ENCODE data around the gene ZMYM5. TPM values are rescaled to one million over a fixed set of nuclear protein-coding genes. Genes with fewer than 3 reads are reported as not detected.
A peak's percentile ranks its signal among the peaks of the same experiment; 100 is the strongest.
"Not testable (repeated sequence)": the region's sequence is repeated elsewhere in the genome, so short reads cannot be mapped to it uniquely, and the experiment has no call there.

ZMYM5 gene
- 4.8 and 5.4 TPM in 2 replicates for total RNA-seq (2014; rRNA removed; shearing (Covaris generic))
- 6.8 and 8.1 TPM in 2 replicates for polyA plus RNA-seq (2015; cell fraction: cytosol; rRNA removed)
- polyA plus RNA-seq (2015; cell fraction: nucleus; rRNA removed) = 8.9 and 13.0 TPM in 2 replicates

- peak; percentile 100 for DNase-seq (ENCODE audit: low read depth)
Measured at GRCh38 chr13:19863323-19864023, at the start of gene ZMYM5. TSS of gene ZMYM5 (minus strand) at chr13:19863649. CDS start at chr13:19852180, 11,469 bp downstream.

GRCh38 chr13:19910336-19911072, 47.1 kb upstream of the ZMYM5 start:
- peak; percentile 92 for DNase-seq (ENCODE audit: low read depth)

GRCh38 chr13:19908350-19908986, 45.0 kb upstream of the ZMYM5 start:
- no peak for DNase-seq (ENCODE audit: low read depth)

- not testable (repeated sequence) for DNase-seq (ENCODE audit: low read depth)
Measured at GRCh38 chr13:19905487-19906195, 42.2 kb upstream of the ZMYM5 start.

DNA sequence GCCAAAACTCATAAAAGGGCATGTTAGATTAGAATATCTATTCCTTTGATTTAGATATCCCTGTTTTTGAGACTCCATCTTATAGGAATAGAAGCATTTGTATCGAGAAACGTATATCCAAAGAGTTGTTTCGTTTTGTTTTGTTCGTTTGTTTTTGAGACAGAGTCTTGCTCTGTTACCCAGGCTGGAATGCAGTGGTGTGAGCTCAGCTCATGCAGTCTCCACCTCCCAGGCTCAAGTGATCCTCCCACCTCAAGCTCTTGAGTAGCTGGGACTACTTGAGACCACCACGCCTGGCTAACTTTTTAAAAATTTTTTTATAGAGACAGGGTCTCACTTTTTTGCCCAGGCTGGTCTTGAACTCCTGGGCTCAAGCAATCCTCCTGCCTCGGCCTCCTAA, 26.6 kb upstream of the ZMYM5 start:
- DNase-seq (ENCODE audit: low read depth) = no peak

DNA sequence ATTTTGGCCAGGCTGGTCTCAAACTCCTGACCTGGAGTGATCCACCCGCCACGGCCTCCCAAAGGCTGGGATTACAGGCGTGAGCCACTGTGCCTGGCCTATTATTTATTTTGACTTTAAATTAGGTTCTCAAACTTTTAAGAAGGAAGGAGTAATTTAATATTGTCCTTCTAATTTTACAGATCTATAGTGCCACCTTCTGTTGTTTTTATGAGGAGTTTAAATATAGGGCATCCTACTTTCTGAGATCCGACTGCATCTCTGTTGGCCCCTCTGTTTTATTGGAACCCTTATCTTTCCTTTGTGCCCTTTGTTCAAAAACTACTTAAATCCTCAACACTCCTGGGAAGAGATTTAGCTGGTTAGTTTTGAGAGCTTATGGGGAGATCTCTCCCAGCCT, 25.4 kb upstream of the ZMYM5 start:
- peak; percentile 34 for DNase-seq (ENCODE audit: low read depth)

DNA sequence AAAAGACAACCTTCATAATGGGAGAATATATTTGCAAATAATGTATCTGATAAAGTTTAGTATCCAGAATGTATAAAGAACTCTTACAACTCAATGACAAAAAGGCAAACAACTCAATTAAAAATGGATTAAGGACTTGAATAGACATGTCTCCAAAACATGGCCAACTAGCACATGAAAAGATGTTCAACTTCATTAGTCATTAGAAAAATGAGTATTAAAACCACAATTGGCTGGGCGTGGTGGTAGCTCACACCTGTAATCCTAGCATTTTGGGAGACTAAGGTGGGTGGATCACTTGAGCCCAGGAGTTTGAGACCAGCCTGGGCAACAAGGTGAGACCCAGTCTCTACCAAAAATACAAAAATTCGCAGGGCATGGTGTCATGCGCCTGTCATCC, 18.8 kb upstream of the ZMYM5 start:
- DNase-seq (ENCODE audit: low read depth) = no peak

DNA sequence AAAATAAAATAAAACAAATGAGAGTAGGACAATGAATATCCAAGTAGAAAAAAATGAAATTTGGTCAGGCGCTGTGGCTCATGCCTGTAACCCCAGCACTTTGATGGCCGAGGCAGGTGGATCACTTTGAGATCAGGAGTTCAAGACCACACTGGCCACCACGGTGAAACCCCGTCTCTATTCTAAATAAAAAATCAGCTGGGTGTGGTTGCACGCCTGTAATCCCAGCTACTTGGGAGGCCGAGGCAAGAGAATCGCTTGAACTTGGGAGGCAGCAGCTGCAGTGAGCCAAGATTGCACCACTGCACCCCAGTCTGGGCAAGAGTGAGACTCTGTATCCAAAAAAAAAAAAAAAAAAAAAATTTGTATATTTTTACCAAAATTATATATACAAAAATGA, 18.2 kb upstream of the ZMYM5 start:
- no peak for DNase-seq (ENCODE audit: low read depth)

- DNase-seq (ENCODE audit: low read depth) = no peak
Measured at GRCh38 chr13:19864746-19865309, 1.4 kb upstream of the ZMYM5 start.

DNA sequence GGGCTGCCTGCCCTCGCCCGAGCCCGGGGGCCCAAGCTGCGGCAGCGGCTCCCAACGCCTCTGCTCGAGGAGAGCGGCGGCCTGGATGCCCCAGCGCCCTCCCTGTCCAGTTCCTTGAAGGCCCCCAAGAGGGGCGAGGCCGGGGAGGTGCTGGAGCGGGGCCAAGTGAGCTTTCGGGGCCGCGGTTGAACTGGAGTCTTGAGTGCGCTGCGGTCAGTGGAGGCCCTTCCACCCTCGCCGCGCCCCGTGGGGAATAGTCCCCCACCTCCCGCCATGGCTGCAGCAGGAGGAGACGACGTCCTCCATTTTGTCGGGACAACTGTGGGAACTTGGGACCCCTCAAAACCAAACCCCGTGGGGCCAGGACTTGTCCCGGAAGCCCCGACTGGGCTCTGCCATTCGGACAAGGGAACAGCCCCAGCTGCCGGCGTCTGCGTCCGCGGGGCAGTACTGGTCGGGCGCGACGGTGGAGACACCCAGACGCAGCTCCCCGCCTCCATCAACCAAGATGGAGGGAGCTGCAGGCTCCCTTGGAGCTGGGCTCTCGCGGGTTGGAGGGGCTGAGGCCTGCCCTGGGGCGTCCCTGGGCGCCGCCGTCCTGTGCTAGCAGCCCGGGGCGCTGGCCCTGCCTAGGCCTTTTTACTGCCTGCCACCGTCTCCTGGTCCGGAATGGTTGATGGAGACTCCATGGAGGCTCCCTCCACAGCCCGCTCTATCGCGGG, 736 bp upstream of the ZMYM5 start:
- no peak for DNase-seq (ENCODE audit: low read depth)

- peak; percentile 38 for DNase-seq (ENCODE audit: low read depth)
Measured at GRCh38 chr13:19862481-19863313, 752 bp downstream of the ZMYM5 start.

DNA sequence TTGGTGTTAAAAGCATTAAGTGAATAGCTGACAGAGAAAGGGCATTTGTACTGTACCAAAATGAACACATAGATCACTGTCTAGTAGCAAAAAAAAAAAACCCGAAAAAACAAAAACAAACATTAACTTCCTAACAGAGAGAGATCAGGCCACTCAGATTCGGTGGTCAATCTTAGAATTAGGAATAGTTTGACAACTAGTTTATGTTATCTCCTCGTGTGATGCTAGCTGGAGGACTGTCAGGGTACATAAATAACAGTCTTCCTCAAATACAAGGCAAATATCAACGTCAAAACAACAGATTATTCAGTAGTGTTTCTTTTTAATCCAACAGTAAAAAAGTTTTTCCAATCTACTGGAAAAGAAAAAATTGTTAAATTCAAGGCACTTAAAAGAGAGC, 1.7 kb downstream of the ZMYM5 start:
- DNase-seq (ENCODE audit: low read depth) = no peak

DNA sequence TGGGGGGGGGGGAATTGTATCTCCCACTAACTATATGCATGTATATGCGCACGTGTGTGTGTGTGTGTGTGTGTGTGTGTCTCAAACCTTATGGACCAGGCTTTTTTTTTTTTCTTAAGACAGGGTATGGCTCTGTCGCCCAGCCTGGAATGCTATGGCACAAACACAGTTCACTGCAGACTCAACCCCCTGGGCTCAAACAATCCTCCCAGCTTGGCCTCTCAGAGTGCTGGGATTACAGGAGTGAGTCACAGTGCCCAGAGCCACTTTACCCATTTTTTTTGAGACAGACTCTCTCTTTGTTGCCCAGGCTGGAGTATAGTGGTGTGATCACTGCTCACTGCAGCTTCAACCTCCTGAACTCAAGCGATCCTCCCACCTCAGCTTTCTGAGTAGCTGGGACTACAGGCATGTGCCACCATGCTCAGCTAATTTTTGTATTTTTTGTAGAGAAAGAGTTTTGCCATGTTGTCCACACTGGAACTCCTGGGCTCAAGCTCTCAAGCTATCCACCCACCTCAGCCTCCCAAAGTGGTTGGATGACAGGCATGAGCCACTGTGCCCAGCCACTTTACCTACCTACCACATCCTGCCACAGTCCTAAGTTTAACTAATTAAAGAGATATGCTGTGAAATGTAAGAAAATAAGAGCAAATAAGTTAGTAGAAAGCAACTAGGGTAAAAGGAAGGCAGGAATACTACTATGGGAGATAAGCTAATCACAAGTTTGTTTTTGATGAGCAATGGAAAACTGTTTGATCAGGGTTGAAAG, 2.4 kb downstream of the ZMYM5 start:
- peak; percentile 94 for DNase-seq (ENCODE audit: low read depth)

- not testable (repeated sequence) for DNase-seq (ENCODE audit: low read depth)
Measured at GRCh38 chr13:19857637-19858036, 5.8 kb downstream of the ZMYM5 start.

- DNase-seq (ENCODE audit: low read depth) = no peak
Measured at GRCh38 chr13:19852766-19853165, 10.7 kb downstream of the ZMYM5 start.

- DNase-seq (ENCODE audit: low read depth) = peak; percentile 94
Measured at GRCh38 chr13:19845758-19846157, 17.7 kb downstream of the ZMYM5 start.

GRCh38 chr13:19838865-19839275, 24.6 kb downstream of the ZMYM5 start:
- DNase-seq (ENCODE audit: low read depth) = no peak

GRCh38 chr13:19836472-19836871, 27.0 kb downstream of the ZMYM5 start:
- DNase-seq (ENCODE audit: low read depth) = peak; percentile 18

GRCh38 chr13:19834704-19835103, 28.7 kb downstream of the ZMYM5 start:
- DNase-seq (ENCODE audit: low read depth) = no peak
